ENCODE data around the gene CHCHD2. TPM values are rescaled to one million over a fixed set of nuclear protein-coding genes. Genes with fewer than 3 reads are reported as not detected.

CHCHD2 gene
- total and polyA plus RNA-seq, 9 of the 15 experiments (the other 6 are each of a cell fraction or from before 2014, with no cell fraction given): 145 to 1,044 (median 648) TPM

DNA sequence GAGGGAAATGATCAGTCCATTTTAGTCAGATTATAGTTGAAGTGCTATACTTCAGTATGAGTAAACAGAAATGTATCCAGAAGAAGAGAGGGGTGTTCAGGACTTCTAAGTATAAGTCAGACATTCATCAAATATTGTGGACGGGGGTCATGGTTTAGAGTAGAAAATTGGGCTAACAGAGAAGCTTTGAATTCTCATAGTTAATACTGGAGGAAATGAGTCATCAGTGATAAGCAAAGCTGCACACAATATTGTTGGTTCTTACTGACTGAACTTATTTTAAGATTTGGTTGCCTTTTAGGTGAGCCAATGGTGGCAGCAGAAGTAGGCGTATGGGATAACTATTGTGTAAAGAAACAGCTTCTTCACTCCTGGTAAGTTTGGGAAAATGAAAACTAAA, 43.9 kb downstream of the CHCHD2 start (continued):
- TF ChIP-seq, protein P1, sequence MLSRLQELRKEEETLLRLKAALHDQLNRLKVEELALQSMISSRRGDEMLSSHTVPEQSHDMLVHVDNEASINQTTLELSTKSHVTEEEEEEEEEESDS (CRISPR knock-in tag; IDR thresholded peaks at IDR 0.05): no peak
- TF ChIP-seq ZNF778 (CRISPR knock-in tag; IDR thresholded peaks at IDR 0.05) (no peak), TGIF2 (CRISPR knock-in tag; IDR thresholded peaks at IDR 0.05) (no peak), ATF7 (IDR thresholded peaks at IDR 0.05) (no peak), HMGXB4 (CRISPR knock-in tag; IDR thresholded peaks at IDR 0.05) (no peak), MXI1 (IDR thresholded peaks at IDR 0.05; ENCODE audit: low read depth, low read length) (no peak), CREM (IDR thresholded peaks at IDR 0.05; ENCODE audit: low read depth) (peak; percentile 33; the same call in 1 of the 2 replicates), GTF2B (IDR thresholded peaks at IDR 0.05; ENCODE audit: extremely low read depth, insufficient read length) (no peak), ETV5 (CRISPR knock-in tag; IDR thresholded peaks at IDR 0.05; ENCODE audit: low read depth) (no peak), RBBP5 (IDR thresholded peaks at IDR 0.05; ENCODE audit: borderline replicate concordance, insufficient read depth, low read length, poor library complexity, severe bottlenecking) (no peak), SP2 (IDR thresholded peaks at IDR 0.05; ENCODE audit: extremely low read depth, low read depth, low read length, poor library complexity, severe bottlenecking) (no peak), NEUROD1 (IDR thresholded peaks at IDR 0.05; ENCODE audit: borderline replicate concordance, low read depth, low read length, partially characterized antibody) (no peak), ZNF717 (CRISPR knock-in tag; IDR thresholded peaks at IDR 0.05) (no peak), PHF20 (IDR thresholded peaks at IDR 0.05; ENCODE audit: partially characterized antibody) (no peak), SUPT5H (IDR thresholded peaks at IDR 0.05) (no peak)
- TF ChIP-seq, protein P2, sequence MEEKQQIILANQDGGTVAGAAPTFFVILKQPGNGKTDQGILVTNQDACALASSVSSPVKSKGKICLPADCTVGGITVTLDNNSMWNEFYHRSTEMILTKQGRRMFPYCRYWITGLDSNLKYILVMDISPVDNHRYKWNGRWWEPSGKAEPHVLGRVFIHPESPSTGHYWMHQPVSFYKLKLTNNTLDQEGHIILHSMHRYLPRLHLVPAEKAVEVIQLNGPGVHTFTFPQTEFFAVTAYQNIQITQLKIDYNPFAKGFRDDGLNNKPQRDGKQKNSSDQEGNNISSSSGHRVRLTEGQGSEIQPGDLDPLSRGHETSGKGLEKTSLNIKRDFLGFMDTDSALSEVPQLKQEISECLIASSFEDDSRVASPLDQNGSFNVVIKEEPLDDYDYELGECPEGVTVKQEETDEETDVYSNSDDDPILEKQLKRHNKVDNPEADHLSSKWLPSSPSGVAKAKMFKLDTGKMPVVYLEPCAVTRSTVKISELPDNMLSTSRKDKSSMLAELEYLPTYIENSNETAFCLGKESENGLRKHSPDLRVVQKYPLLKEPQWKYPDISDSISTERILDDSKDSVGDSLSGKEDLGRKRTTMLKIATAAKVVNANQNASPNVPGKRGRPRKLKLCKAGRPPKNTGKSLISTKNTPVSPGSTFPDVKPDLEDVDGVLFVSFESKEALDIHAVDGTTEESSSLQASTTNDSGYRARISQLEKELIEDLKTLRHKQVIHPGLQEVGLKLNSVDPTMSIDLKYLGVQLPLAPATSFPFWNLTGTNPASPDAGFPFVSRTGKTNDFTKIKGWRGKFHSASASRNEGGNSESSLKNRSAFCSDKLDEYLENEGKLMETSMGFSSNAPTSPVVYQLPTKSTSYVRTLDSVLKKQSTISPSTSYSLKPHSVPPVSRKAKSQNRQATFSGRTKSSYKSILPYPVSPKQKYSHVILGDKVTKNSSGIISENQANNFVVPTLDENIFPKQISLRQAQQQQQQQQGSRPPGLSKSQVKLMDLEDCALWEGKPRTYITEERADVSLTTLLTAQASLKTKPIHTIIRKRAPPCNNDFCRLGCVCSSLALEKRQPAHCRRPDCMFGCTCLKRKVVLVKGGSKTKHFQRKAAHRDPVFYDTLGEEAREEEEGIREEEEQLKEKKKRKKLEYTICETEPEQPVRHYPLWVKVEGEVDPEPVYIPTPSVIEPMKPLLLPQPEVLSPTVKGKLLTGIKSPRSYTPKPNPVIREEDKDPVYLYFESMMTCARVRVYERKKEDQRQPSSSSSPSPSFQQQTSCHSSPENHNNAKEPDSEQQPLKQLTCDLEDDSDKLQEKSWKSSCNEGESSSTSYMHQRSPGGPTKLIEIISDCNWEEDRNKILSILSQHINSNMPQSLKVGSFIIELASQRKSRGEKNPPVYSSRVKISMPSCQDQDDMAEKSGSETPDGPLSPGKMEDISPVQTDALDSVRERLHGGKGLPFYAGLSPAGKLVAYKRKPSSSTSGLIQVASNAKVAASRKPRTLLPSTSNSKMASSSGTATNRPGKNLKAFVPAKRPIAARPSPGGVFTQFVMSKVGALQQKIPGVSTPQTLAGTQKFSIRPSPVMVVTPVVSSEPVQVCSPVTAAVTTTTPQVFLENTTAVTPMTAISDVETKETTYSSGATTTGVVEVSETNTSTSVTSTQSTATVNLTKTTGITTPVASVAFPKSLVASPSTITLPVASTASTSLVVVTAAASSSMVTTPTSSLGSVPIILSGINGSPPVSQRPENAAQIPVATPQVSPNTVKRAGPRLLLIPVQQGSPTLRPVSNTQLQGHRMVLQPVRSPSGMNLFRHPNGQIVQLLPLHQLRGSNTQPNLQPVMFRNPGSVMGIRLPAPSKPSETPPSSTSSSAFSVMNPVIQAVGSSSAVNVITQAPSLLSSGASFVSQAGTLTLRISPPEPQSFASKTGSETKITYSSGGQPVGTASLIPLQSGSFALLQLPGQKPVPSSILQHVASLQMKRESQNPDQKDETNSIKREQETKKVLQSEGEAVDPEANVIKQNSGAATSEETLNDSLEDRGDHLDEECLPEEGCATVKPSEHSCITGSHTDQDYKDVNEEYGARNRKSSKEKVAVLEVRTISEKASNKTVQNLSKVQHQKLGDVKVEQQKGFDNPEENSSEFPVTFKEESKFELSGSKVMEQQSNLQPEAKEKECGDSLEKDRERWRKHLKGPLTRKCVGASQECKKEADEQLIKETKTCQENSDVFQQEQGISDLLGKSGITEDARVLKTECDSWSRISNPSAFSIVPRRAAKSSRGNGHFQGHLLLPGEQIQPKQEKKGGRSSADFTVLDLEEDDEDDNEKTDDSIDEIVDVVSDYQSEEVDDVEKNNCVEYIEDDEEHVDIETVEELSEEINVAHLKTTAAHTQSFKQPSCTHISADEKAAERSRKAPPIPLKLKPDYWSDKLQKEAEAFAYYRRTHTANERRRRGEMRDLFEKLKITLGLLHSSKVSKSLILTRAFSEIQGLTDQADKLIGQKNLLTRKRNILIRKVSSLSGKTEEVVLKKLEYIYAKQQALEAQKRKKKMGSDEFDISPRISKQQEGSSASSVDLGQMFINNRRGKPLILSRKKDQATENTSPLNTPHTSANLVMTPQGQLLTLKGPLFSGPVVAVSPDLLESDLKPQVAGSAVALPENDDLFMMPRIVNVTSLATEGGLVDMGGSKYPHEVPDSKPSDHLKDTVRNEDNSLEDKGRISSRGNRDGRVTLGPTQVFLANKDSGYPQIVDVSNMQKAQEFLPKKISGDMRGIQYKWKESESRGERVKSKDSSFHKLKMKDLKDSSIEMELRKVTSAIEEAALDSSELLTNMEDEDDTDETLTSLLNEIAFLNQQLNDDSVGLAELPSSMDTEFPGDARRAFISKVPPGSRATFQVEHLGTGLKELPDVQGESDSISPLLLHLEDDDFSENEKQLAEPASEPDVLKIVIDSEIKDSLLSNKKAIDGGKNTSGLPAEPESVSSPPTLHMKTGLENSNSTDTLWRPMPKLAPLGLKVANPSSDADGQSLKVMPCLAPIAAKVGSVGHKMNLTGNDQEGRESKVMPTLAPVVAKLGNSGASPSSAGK (IDR thresholded peaks at IDR 0.05): no peak

All from K562 (cell line).